HG02571 (cell line): ENCODE data around the gene SULT4A1.

ENCODE experiments used
- ATAC-seq: cut with Tn5 transposase; IDR thresholded peaks from one replicate; pipeline ENCODE4 v1.9.1; 2021; ENCODE audit warnings: mild to moderate bottlenecking, moderate library complexity; ENCODE audit not compliant: unreplicated experiment

Gene SULT4A1

DNA sequence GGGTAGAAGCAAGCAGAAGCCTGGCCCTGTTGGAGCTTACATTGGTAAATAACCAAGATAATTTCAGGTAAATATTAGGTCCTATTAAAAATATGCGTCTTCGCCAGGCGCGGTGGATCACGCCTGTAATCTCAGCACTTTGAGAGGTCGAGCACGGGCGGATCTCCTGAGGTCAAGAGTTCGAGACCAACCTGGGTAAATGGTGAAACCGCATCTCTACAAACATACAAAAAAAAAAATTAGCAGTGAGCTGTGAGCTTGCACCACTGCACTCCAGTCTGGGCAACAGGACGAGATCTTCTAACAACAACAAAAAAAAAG is 529 bp upstream of the SULT4A1 start:
- ATAC-seq: no peak

DNA sequence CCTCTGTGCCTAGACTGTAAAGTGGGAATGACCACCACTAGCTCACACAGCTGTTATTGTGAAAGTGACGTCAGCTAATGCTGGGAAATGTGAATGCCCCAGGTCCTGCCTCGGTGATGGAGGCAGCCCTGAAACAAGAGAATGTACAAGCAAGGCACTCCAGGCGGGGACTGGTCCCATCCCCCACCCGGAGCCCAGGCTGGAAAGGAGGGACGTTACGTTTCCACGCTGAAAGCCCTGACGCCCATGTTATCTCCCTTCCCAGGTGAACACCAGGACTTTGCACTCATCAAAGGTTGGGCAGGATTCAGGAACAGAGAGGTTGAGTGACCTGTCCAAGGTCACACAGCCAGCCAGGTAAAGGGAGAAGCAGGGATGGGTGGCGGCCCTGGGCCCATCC is 784 bp downstream of the SULT4A1 start:
- no peak for ATAC-seq

DNA sequence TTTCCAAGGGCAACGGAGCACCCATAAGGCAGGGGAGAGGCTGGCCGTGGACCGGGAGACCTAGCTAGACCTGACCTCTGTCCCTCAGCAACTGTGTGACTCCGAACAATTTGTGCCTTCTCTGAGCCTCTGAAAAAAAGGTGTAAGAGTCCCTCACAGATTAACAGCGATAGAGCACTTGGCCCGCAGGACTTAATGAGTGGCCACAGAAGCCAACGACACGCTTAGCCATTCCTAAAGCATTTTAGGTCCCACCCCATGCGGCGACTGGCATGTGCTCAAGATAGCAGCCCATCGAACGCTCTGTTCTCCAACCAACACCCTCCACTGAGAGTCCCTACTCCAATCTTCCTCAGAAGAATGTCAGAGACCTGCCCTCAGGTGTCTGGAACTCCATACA is 1.5 kb downstream of the SULT4A1 start:
- ATAC-seq: no peak

GRCh38 chr22:43860126-43860525 is 2.2 kb downstream of the SULT4A1 start:
- ATAC-seq: no peak

GRCh38 chr22:43859621-43860020 is 2.7 kb downstream of the SULT4A1 start:
- ATAC-seq: no peak

DNA sequence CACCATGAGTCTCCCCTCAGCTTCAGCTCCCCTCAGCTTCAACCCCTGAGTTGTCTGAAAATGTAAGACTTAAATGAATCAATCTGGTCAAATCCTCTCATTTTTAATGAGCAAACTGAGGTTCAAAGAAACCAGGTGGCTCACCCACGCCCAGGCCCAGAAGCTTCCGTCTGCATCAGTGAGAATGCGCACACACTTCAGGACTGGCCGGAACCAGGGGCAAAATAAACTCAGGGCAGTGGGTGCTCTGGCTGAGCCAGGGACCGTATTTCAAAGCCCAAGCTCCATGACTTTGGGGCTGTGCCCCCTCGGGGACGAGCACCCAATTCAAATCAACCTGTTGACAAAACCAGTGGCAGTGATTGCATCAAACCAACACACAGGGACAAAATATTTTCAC is 3.1 kb downstream of the SULT4A1 start:
- no peak for ATAC-seq

- ATAC-seq: no peak
Observed at GRCh38 chr22:43858156-43858895, 4.0 kb downstream of the SULT4A1 start.

DNA sequence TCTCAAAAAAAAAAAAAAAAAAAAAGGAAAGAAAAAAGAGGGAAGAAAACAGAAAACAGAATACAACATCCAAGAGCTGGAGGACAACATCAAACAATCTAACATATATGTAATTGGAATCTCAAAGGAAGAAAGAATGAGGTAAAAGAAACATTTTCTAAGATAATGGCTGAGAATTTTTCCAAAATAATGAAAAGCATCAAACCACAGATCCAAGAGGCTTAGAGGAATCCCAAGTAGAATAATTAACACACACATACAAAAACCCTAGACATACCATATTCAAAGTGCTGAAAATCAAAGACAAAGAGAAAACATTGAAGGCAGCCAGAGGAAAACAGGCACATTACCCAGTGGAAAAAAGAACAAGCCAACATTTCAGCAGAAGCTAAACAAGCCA is 4.9 kb downstream of the SULT4A1 start:
- ATAC-seq: no peak

GRCh38 chr22:43855431-43855830 is 6.9 kb downstream of the SULT4A1 start:
- no peak for ATAC-seq

GRCh38 chr22:43854786-43855271 is 7.5 kb downstream of the SULT4A1 start:
- ATAC-seq: no peak

GRCh38 chr22:43854121-43854785 is 8.1 kb downstream of the SULT4A1 start:
- no peak for ATAC-seq

DNA sequence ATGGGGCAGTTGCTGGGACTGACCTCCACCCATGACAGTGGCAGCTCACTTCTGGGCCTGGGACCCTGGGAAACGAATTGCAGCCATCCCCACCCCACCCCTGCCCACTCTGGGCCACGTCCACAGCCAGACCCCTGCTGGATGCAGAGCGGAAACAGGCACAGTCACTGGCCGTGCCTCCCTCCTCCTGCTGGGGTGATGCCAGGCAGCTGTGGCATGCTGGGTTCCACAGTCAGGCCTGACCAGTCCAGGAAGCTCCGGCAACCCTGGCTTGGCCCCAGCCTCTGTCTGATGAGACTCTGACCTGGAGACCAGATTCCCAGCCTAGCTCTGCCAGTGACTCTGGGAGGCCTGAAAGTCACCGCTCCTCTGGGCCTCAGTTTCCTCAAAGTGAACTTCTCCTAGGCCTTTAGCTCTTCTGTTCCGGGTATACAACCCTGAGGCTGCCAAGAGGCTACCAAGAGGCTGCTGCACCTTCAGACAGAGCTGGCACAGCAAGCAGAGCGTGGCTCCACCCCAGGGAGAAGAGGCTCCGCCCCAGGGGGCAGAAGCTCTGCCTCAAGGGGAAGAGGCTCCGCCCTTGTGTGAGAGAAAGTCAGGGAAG is 8.9 kb downstream of the SULT4A1 start:
- no peak for ATAC-seq

DNA sequence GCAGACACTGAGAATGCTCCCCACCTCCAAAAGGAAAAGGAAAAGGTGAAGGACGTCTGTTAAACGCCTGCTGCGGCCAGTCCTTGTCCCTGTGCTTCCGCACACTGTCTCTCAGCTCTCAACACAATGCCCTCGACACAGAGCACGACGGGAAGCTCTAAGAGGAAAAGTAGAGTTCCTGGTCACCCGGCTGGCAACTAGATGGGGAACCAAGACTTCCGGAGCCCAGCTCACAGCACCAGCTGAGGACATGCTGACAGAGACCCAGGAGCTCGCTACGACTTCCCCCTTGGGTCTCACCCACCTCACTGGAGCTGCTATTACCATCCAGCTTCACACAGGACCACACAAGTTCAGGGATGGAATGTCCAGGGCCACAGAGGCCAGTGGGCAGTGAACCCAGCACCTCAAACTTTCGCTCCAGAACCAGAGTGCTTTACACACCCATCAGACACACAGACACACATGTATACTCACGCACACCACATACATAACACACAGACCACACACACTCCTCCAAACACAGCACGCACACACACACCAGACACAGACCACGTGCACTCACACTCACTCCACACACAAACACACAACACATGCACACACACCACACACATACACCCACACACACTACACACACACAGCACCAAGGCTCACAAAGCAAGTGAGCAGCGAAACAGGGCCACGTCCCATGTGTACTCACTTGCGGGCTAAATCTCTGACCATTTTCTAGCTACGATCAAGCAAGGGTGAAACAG is 9.6 kb downstream of the SULT4A1 start:
- no peak for ATAC-seq

DNA sequence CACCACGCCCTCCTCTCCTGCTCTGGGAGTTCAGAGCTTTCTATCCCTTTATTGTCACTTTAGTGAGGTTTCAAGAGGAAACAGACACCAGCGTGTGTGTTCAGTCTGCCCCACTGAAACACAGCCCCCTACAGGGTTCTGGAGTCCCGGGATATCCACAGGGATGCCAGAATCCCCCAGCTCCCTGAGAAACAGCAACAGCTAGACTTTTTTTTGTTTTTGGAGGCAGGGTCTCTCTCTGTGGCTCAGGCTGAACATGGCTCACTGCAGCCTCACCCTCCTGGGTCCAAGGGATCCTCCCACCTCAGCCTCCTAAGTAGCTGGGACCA is 10.4 kb downstream of the SULT4A1 start:
- no peak for ATAC-seq

- ATAC-seq: no peak
Observed at GRCh38 chr22:43851058-43851978, 11.0 kb downstream of the SULT4A1 start.

GRCh38 chr22:43850529-43850928 is 11.8 kb downstream of the SULT4A1 start:
- ATAC-seq: no peak

DNA sequence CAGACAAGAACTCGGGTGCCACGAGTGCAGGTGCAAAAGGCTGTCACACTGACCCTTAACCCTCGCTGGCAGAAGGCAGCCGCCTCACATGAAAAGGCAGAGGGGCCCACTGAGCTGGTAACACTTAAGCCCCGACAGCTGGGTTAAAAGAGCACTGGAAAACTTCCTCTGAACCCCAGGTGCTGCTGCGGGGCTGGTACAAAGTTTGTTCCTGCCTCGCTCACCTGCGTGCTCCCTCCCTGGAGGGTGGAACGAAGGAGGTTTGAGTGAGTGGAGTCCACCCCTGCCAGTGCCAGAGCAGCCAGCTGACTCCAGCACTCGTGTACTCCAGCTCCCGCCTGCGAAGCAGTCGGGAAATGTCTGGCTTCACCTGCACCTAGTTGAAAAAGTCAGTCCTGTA is 12.6 kb downstream of the SULT4A1 start:
- ATAC-seq: no peak

- no peak for ATAC-seq
Observed at GRCh38 chr22:43848366-43849171, 13.7 kb downstream of the SULT4A1 start.

GRCh38 chr22:43847376-43848289 is 14.7 kb downstream of the SULT4A1 start:
- ATAC-seq: no peak
